IPS DF 6.9 (cell line): ENCODE data around the gene BOLL.
"Not testable (repeated sequence)": the region's sequence is repeated elsewhere in the genome, so short reads cannot be mapped to it uniquely, and the experiment has no call there.

Source experiments
- DNase-seq: peaks from one replicate; pipeline ENCODE4 v3.0.0-alpha.2; 2013; ENCODE audit warnings: low read depth, low spot score
- H3K27ac ChIP-seq: one replicate; pipeline ENCODE4 v1.5.1; 2013; ENCODE audit warnings: low read length, control low read depth
- H3K27me3 ChIP-seq: 2 replicates; pipeline ENCODE4 v1.6.1; 2013; ENCODE audit warnings: mild to moderate bottlenecking, low read length; ENCODE audit not compliant: control insufficient read depth, insufficient read depth
- H3K36me3 ChIP-seq: 2 replicates; pipeline ENCODE4 v1.6.1; 2013; ENCODE audit warnings: low read length; ENCODE audit not compliant: control insufficient read depth, insufficient read depth
- H3K4me1 ChIP-seq: 2 replicates; pipeline ENCODE4 v1.6.1; 2013; ENCODE audit warnings: low read length; ENCODE audit not compliant: control insufficient read depth, insufficient read depth
- H3K4me3 ChIP-seq: 2 replicates; pipeline ENCODE4 v1.5.1; 2013; ENCODE audit warnings: mild to moderate bottlenecking, low read length
- H3K9me3 ChIP-seq: 2 replicates; pipeline ENCODE4 v1.6.1; 2013; ENCODE audit warnings: low read length, inconsistent platforms; ENCODE audit not compliant: control insufficient read depth, insufficient read depth
- WGBS: extraction: QIAGEN DNeasy Blood & Tissue Kit; methylation state at CpG from one replicate; pipeline ENCODE4 v1.1.7; 2013; ENCODE audit warnings: mixed read lengths, missing lambda C conversion rate; ENCODE audit not compliant: insufficient read length, insufficient coverage; 5-methylcytosine and 5-hydroxymethylcytosine counted together

Gene BOLL

GRCh38 chr2:197705121-197705911, 79.8 kb downstream of the BOLL start, which contains the start of gene MARS2:
TSS of gene MARS2 (plus strand) at chr2:197705369. CDS start at chr2:197705406, 37 bp downstream.
- H3K27me3 ChIP-seq, result no peaks in the 10 kb centered on the region
- H3K27ac ChIP-seq, result no peak within 1 kb of the TSS
- no peaks in the 10 kb centered on the region for H3K4me1 ChIP-seq
- DNase-seq, result peak; percentile 77
- H3K9me3 ChIP-seq, result no peaks in the 10 kb centered on the region
- no peaks in the 10 kb centered on the region; the same call in 1 of the 2 replicates for H3K36me3 ChIP-seq
- peak within 1 kb of the TSS; percentile 61 for H3K4me3 ChIP-seq
- WGBS, result no CpG with 5 or more reads among the region's 86 CpGs

DNA sequence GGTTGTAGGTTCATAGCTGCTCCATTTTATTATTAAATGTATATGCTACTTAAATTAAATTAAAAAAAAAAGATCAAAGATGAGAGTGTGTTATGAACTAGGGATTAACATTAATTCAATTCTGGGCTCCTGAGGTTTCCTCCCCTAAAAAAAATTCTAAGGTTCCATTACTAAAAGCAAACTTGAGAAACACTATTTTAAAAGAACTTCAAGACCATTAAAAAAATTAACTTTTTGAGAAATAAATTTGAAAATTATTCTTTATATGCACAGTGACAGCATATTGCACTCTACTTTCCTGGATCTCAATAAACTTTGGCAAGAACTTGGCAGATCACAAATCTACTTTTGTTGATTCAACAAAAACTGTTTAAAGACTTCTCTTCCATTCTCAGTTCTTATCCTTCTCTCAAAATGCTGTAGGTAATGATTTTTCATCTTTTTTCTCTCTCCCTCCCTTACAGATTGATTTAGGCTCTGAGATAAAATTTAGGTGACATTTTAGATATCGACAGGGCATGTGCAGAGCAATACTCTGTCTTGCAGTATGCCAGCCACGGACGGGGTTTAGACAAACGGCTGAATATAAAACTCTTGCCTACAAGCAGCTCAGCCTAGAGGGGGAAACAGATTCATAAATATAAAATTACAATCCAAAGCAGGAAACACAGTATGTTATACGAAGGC, 80.5 kb downstream of the BOLL start:
- Histone ChIP-seq H3K27ac (no peak overlapping the region), H3K4me3 (peak overlapping the region; percentile 36; the same call in 1 of the 2 replicates), H3K9me3 (no peaks in the 10 kb centered on the region), H3K4me1 (no peaks in the 10 kb centered on the region; the same call in 1 of the 2 replicates), H3K36me3 (no peaks in the 10 kb centered on the region; the same call in 1 of the 2 replicates), H3K27me3 (no peaks in the 10 kb centered on the region)
- no CpG with 5 or more reads among the region's 5 CpGs for WGBS
- DNase-seq, result no peak

DNA sequence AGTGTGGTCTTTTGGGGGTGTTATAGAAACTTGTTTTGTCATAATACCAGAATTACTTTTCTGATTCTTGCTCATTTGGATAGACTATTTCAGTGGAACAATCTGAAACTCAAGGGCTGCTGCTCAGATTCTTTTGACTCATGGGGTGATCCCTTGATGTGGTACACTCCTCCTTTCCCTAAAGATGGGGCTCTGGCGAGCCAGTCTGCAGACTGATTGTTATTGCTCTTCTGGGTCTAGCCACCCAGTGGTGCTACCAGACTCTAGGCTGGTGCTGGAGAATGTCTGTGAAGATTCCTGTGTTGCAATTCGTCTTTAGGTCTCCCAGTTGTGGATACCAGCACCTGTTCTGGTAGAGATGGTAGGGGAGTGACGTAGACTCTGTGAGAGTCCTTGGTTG, 84.2 kb downstream of the BOLL start:
- H3K27me3 ChIP-seq, result no peaks in the 10 kb centered on the region
- H3K27ac ChIP-seq, result no peak overlapping the region
- no peaks in the 10 kb centered on the region for H3K9me3 ChIP-seq
- H3K4me3 ChIP-seq, result no peak overlapping the region
- no peaks in the 10 kb centered on the region; the same call in 1 of the 2 replicates for H3K4me1 ChIP-seq
- WGBS, result no CpG with 5 or more reads among the region's 3 CpGs
- no peak for DNase-seq
- no peaks in the 10 kb centered on the region for H3K36me3 ChIP-seq

GRCh38 chr2:197699724-197700123, 85.4 kb downstream of the BOLL start:
- H3K36me3 ChIP-seq, H3K4me3 ChIP-seq, H3K9me3 ChIP-seq, H3K27me3 ChIP-seq, H3K27ac ChIP-seq, DNase-seq, H3K4me1 ChIP-seq: not testable (repeated sequence)

DNA sequence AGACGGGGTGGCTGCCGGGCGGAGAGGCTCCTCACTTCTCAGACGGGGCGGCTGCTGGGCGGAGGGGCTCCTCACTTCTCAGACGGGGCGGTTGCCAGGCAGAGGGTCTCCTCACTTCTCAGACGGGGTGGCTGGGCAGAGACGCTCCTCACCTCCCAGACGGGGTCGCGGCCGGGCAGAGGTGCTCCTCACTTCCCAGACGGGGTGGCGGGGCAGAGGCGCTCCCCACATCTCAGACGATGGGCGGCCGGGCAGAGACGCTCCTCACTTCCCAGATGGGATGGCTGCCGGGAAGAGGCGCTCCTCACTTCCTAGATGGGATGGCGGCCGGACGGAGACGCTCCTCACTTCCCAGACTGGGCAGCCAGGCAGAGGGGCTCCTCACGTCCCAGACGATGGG, 88.5 kb downstream of the BOLL start:
- not testable (repeated sequence) for H3K36me3 ChIP-seq, DNase-seq, H3K9me3 ChIP-seq, H3K27ac ChIP-seq, H3K27me3 ChIP-seq, H3K4me3 ChIP-seq, H3K4me1 ChIP-seq
- no CpG with 5 or more reads among the region's 29 CpGs for WGBS

DNA sequence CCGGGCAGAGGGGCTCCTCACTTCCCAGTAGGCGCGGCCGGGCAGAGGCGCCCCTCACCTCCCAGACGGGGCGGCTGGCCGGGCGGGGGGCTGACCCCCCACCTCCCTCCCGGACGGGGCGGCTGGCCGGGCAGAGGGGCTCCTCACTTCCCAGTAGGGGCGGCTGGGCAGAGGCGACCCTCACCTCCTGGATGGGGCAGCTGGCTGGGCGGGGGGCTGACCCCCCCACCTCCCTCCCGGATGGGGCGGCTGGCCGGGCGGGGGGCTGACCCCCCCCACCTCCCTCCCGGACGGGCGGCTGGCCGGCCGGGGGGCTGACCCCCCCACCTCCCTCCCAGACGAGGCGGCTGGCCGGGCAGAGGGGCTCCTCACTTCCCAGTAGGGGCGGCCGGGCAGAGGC, 89.1 kb downstream of the BOLL start:
- no CpG with 5 or more reads among the region's 30 CpGs for WGBS
- not testable (repeated sequence) for H3K27me3 ChIP-seq, H3K9me3 ChIP-seq, H3K4me3 ChIP-seq, H3K4me1 ChIP-seq, H3K27ac ChIP-seq, DNase-seq, H3K36me3 ChIP-seq

- no CpG with 5 or more reads among the region's 6 CpGs for WGBS
- not testable (repeated sequence) for H3K27ac ChIP-seq, H3K9me3 ChIP-seq, H3K27me3 ChIP-seq, DNase-seq, H3K36me3 ChIP-seq, H3K4me1 ChIP-seq, H3K4me3 ChIP-seq
Measured at GRCh38 chr2:197695206-197695605, 89.9 kb downstream of the BOLL start.

DNA sequence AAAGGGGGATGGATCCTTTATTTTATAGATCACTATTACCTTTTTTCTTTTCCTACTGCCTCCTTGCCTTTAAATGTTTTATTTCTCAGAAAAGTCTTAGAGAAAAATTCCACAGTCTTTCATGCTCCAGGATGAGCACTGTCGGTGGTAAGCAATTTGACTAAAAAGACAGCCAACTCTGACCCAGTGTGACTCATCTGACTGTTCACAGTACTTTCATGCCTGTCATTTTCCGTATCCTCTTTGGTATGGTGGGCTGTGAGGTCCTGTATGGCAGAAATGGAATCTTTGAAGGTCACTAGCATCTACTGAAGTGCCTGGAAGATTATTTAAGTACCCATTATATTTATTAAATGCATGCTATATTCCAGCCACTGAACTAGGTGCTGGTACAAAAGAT, 107.6 kb downstream of the BOLL start:
- no CpG with 5 or more reads among the region's 2 CpGs for WGBS

GRCh38 chr2:197677056-197677455, 108.1 kb downstream of the BOLL start:
- H3K36me3 ChIP-seq, result no peaks in the 10 kb centered on the region

More for the DNA sequence above, 107.6 kb downstream of the BOLL start:
- no peak for DNase-seq
- H3K36me3 ChIP-seq, result no peaks in the 10 kb centered on the region
- no peaks in the 10 kb centered on the region for H3K27me3 ChIP-seq
- peaks cover 3% of the 10 kb centered on the region; the same call in 1 of the 2 replicates for H3K4me1 ChIP-seq
- no peaks in the 10 kb centered on the region for H3K9me3 ChIP-seq
- H3K4me3 ChIP-seq, result no peak overlapping the region
- no peak overlapping the region for H3K27ac ChIP-seq

More at GRCh38 chr2:197677056-197677455, 108.1 kb downstream of the BOLL start:
- peaks cover 3% of the 10 kb centered on the region; the same call in 1 of the 2 replicates for H3K4me1 ChIP-seq
- no peaks in the 10 kb centered on the region for H3K9me3 ChIP-seq
- no peak overlapping the region for H3K27ac ChIP-seq
- H3K27me3 ChIP-seq, result no peaks in the 10 kb centered on the region
- H3K4me3 ChIP-seq, result no peak overlapping the region
- no peak for DNase-seq
- WGBS, result no CpG with 5 or more reads among the region's 3 CpGs
